IPS-NIHi11 (cell line): ENCODE data around the gene XYLT1.
A peak's percentile ranks its signal among the peaks of the same experiment; 100 is the strongest.

ENCODE experiments used
- DNase-seq: peaks from one replicate; pipeline ENCODE4 v3.0.0; 2012; ENCODE audit warnings: mixed read lengths, low spot score

XYLT1 gene

GRCh38 chr16:17228048-17228707 is 242.6 kb downstream of the XYLT1 start:
- DNase-seq = no peak

- DNase-seq = no peak
Observed at GRCh38 chr16:17227278-17227677, 243.5 kb downstream of the XYLT1 start.

- no peak for DNase-seq
Observed at GRCh38 chr16:17225541-17225940, 245.2 kb downstream of the XYLT1 start.

- no peak for DNase-seq
Observed at GRCh38 chr16:17224879-17225281, 245.9 kb downstream of the XYLT1 start.

- DNase-seq = no peak
Observed at GRCh38 chr16:17224350-17224749, 246.4 kb downstream of the XYLT1 start.

- no peak for DNase-seq
Observed at GRCh38 chr16:17223576-17223975, 247.2 kb downstream of the XYLT1 start.

GRCh38 chr16:17222871-17223401 is 247.8 kb downstream of the XYLT1 start:
- DNase-seq = no peak

GRCh38 chr16:17219991-17220390 is 250.8 kb downstream of the XYLT1 start:
- DNase-seq = no peak

- DNase-seq = no peak
Observed at GRCh38 chr16:17215936-17216335, 254.8 kb downstream of the XYLT1 start.

GRCh38 chr16:17215306-17215705 is 255.5 kb downstream of the XYLT1 start:
- no peak for DNase-seq

GRCh38 chr16:17213974-17214373 is 256.8 kb downstream of the XYLT1 start:
- DNase-seq = no peak

- no peak for DNase-seq
Observed at GRCh38 chr16:17213025-17213424, 257.7 kb downstream of the XYLT1 start.

GRCh38 chr16:17212606-17213005 is 258.2 kb downstream of the XYLT1 start:
- no peak for DNase-seq

- peak; percentile 63 for DNase-seq
Observed at GRCh38 chr16:17211797-17212196, 259.0 kb downstream of the XYLT1 start.

- no peak for DNase-seq
Observed at GRCh38 chr16:17206712-17207111, 264.0 kb downstream of the XYLT1 start.

- peak; percentile 31 for DNase-seq
Observed at GRCh38 chr16:17205279-17206211, 265.2 kb downstream of the XYLT1 start.

- DNase-seq = no peak
Observed at GRCh38 chr16:17204644-17205043, 266.1 kb downstream of the XYLT1 start.

- no peak for DNase-seq
Observed at GRCh38 chr16:17204206-17204605, 266.6 kb downstream of the XYLT1 start.

GRCh38 chr16:17203424-17203823 is 267.3 kb downstream of the XYLT1 start:
- no peak for DNase-seq

GRCh38 chr16:17199135-17199534 is 271.6 kb downstream of the XYLT1 start:
- no peak for DNase-seq

- DNase-seq = no peak
Observed at GRCh38 chr16:17196526-17196925, 274.2 kb downstream of the XYLT1 start.

- peak; percentile 78 for DNase-seq
Observed at GRCh38 chr16:17194190-17194780, 276.5 kb downstream of the XYLT1 start.
